GM19193 (cell line): ENCODE measurements around the gene CRACR2A.

Source experiments
- POLR2A ChIP-seq: IDR thresholded peaks from 4 replicates; pipeline ENCODE4 v1.6.1; 2011; ENCODE audit not compliant: insufficient read depth, insufficient read length; ENCODE audit errors: extremely low read depth

The CRACR2A gene

GRCh38 chr12:3598896-3599860, 153.7 kb downstream of the CRACR2A start:
- TF ChIP-seq POLR2A: no peak

GRCh38 chr12:3597526-3598210, 155.2 kb downstream of the CRACR2A start:
- TF ChIP-seq POLR2A: no peak

- no peak for TF ChIP-seq POLR2A
These were observed 156.1 kb downstream of the CRACR2A start for GRCh38 chr12:3596703-3597415.

DNA sequence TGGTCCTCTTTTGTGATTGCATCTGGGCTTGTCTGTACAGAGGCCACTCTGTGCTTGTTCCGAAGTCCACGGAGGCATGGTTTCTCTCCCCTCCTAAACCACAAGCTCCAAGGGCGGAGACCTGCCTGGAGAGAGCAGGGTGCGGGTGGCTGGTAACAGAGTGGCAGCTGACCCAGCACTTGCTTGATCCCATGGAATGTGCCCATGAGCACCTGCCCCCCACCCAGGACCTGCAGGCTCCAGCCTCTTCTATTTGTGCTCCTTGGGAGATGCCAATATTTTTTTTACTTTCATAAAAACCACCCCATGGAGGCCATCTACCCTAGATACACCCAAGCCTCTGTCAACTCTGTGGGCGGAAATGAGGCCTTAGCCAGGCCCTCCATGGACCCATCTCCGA, 157.2 kb downstream of the CRACR2A start:
- no peak for TF ChIP-seq POLR2A

DNA sequence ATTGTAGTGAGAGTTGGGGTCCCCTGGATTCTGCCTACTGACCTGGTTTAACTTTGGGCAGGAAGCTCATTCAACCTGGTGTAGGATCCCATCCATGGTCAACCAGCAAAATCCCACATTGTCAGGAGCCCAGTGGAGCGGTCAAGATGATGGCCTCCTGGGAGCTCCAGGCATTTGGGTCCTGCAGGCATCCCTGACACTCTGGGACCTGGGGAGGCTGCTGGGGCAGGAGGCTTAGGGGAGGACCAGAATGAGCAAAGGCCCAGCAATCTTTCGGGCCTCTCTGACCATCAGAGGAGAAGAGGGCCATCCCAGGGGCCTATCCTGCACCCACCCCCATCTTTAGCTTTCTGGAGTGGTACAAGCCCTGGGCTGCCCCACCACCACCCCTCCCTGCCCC, 157.9 kb downstream of the CRACR2A start:
- no peak for TF ChIP-seq POLR2A

GRCh38 chr12:3593906-3594483, 158.9 kb downstream of the CRACR2A start:
- TF ChIP-seq POLR2A: no peak

- no peak for TF ChIP-seq POLR2A
These were observed 159.9 kb downstream of the CRACR2A start for GRCh38 chr12:3592856-3593625.

GRCh38 chr12:3589745-3590144, 163.2 kb downstream of the CRACR2A start:
- no peak for TF ChIP-seq POLR2A

GRCh38 chr12:3587402-3588013, 165.4 kb downstream of the CRACR2A start:
- no peak for TF ChIP-seq POLR2A

GRCh38 chr12:3583656-3584334, 169.1 kb downstream of the CRACR2A start:
- no peak for TF ChIP-seq POLR2A

- TF ChIP-seq POLR2A: no peak
These were observed 172.7 kb downstream of the CRACR2A start for GRCh38 chr12:3580094-3580749.

DNA sequence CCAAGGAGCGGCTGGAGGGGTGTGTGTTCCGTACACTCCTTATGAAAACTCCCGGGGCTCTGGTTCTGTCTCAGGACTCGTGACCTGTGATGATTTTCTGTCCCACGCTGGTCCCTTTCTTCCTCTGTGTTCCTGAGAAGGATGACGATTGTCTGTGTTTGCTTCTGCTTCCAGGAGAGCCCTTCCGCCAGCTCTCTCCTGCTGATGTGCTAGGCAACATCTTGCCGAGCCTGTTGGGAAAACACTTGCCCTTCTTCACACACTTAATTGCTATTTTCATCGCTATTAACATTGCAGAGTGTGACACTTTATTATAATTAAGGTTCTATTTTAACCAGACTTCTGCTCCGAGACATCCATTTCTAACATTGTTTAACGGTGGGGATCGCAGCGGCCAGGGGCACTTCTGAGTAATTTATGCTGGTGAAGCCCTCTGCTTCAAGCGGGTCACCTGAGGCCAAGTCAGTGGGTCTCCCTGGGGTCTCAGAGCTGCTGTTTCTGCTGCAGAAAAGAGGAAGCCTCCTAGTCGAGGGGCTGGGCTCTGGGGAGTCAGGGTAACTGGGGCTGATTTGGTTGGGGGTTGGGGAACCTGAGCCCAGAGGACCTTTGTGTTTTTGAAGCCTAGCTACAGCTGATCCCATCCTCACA, 173.3 kb downstream of the CRACR2A start:
- TF ChIP-seq POLR2A: no peak
